KMS-11 (cell line): Measurements from ENCODE around the gene MMP15.

Experiments used
- H2AFZ ChIP-seq: fragments of 200-600 bp; sonication (generic); 2 replicates; pipeline ENCODE4 v1.6.1; 2016; ENCODE audit warnings: antibody characterized with exemption, mixed run types, low read depth
- H3K27ac ChIP-seq: fragments of 200-600 bp; sonication (generic); 2 replicates; pipeline ENCODE4 v1.6.1; 2016; ENCODE audit warnings: mild to moderate bottlenecking, mixed run types
- H3K27me3 ChIP-seq: fragments of 200-600 bp; sonication (generic); 2 replicates; pipeline ENCODE4 v1.6.1; 2017; ENCODE audit warnings: mild to moderate bottlenecking, low read depth, mixed run types, moderate library complexity; ENCODE audit not compliant: insufficient read depth
- H3K36me3 ChIP-seq: fragments of 200-600 bp; sonication (generic); 2 replicates; pipeline ENCODE4 v1.6.1; 2017; ENCODE audit warnings: mild to moderate bottlenecking, mixed run types; ENCODE audit not compliant: insufficient read depth
- H3K4me1 ChIP-seq: fragments of 200-600 bp; sonication (generic); 2 replicates; pipeline ENCODE4 v1.6.1; 2016; ENCODE audit warnings: mild to moderate bottlenecking, low read depth, mixed run types; ENCODE audit not compliant: poor library complexity, severe bottlenecking
- H3K4me2 ChIP-seq: fragments of 200-600 bp; sonication (generic); 2 replicates; pipeline ENCODE4 v1.7.0; 2016; ENCODE audit warnings: mild to moderate bottlenecking, mixed run types
- H3K4me3 ChIP-seq: fragments of 200-600 bp; sonication (generic); IDR thresholded peaks from 2 replicates; pipeline ENCODE4 v1.6.1; 2017; ENCODE audit warnings: low read depth, low read length, mixed read lengths; ENCODE audit not compliant: insufficient read depth
- H3K79me2 ChIP-seq: fragments of 200-600 bp; sonication (generic); 2 replicates; pipeline ENCODE4 v1.6.1; 2016; ENCODE audit warnings: low read depth, mixed run types; ENCODE audit not compliant: insufficient read depth
- H3K9ac ChIP-seq: fragments of 200-600 bp; sonication (generic); 2 replicates; pipeline ENCODE4 v1.6.1; 2016; ENCODE audit warnings: mild to moderate bottlenecking, mixed run types
- H4K20me1 ChIP-seq: fragments of 200-600 bp; sonication (generic); 2 replicates; pipeline ENCODE4 v1.6.1; 2016; ENCODE audit warnings: mild to moderate bottlenecking, mixed run types; ENCODE audit not compliant: insufficient read depth
- CTCF ChIP-seq: fragments of 200-600 bp; sonication (generic); conservative IDR thresholded peaks from 2 replicates; pipeline ENCODE4 v1.6.1; 2017; ENCODE audit warnings: low read depth, mild to moderate bottlenecking, antibody characterized with exemption, low read length, moderate library complexity, mixed read lengths

MMP15 gene

GRCh38 chr16:57997528-57998265, 27.9 kb upstream of the MMP15 start:
- Histone ChIP-seq H3K36me3 (no peaks in the 10 kb centered on the region), H3K4me2 (no peak overlapping the region), H4K20me1 (no peaks in the 10 kb centered on the region), H3K27me3 (no peaks in the 10 kb centered on the region), H3K4me1 (peaks cover 29% of the 10 kb centered on the region), H3K27ac (no peak overlapping the region), H3K9ac (no peak overlapping the region), H3K79me2 (no peaks in the 10 kb centered on the region), H2AFZ (no peak overlapping the region), H3K4me3 (no peak overlapping the region)
- TF ChIP-seq CTCF, result no peak

- Histone ChIP-seq H3K27me3 (no peaks in the 10 kb centered on the region), H3K36me3 (no peaks in the 10 kb centered on the region), H3K27ac (no peak overlapping the region), H3K9ac (no peak overlapping the region), H4K20me1 (no peaks in the 10 kb centered on the region), H3K79me2 (no peaks in the 10 kb centered on the region), H2AFZ (no peak overlapping the region), H3K4me2 (no peak overlapping the region; the same call in 1 of the 2 replicates), H3K4me1 (peaks cover 29% of the 10 kb centered on the region), H3K4me3 (no peak overlapping the region)
- no peak for TF ChIP-seq CTCF
Measured at GRCh38 chr16:57998486-57998885, 27.1 kb upstream of the MMP15 start.

GRCh38 chr16:57998992-57999365, 26.6 kb upstream of the MMP15 start:
- TF ChIP-seq CTCF, result no peak
- Histone ChIP-seq H3K4me3 (no peak overlapping the region), H3K9ac (no peak overlapping the region), H3K36me3 (no peaks in the 10 kb centered on the region), H3K27me3 (no peaks in the 10 kb centered on the region), H4K20me1 (no peaks in the 10 kb centered on the region), H2AFZ (no peak overlapping the region), H3K4me1 (peaks cover 29% of the 10 kb centered on the region), H3K79me2 (no peaks in the 10 kb centered on the region), H3K27ac (peak overlapping the region; percentile 36; the same call in 1 of the 2 replicates), H3K4me2 (peak overlapping the region; percentile 91)

- H4K20me1 ChIP-seq, result no peaks in the 10 kb centered on the region
- no peak overlapping the region for H3K4me3 ChIP-seq
- no peak for TF ChIP-seq CTCF
- peak overlapping the region; percentile 91 for H3K4me2 ChIP-seq
- peak overlapping the region; percentile 69 for H3K9ac ChIP-seq
- peaks cover 28% of the 10 kb centered on the region for H3K4me1 ChIP-seq
- H3K79me2 ChIP-seq, result no peaks in the 10 kb centered on the region
- no peaks in the 10 kb centered on the region for H3K36me3 ChIP-seq
- H3K27ac ChIP-seq, result peak overlapping the region; percentile 36
- peak overlapping the region; percentile 47 for H2AFZ ChIP-seq
- H3K27me3 ChIP-seq, result no peaks in the 10 kb centered on the region
Measured at GRCh38 chr16:57999366-57999970, 26.1 kb upstream of the MMP15 start.
